Type B pancreatic cell (in vitro differentiated cells): ENCODE data around the gene UROS. TPM values are rescaled to one million over a fixed set of nuclear protein-coding genes. Genes with fewer than 3 reads are reported as not detected.

Source experiments
- DNase-seq: peaks from one replicate; pipeline ENCODE4 v3.0.0; 2021; ENCODE audit warnings: mixed read lengths; ENCODE audit not compliant: unreplicated experiment; ENCODE audit errors: extremely low spot score
- H3K27ac Mint-ChIP-seq: 2 replicates; pipeline ENCODE4 v1.8.0; 2021; ENCODE audit warnings: mild to moderate bottlenecking, mixed read lengths
- H3K27me3 Mint-ChIP-seq: 2 replicates; pipeline ENCODE4 v1.8.0; 2021; ENCODE audit warnings: mixed read lengths
- H3K36me3 Mint-ChIP-seq: 2 replicates; pipeline ENCODE4 v1.8.0; 2021; ENCODE audit warnings: mixed read lengths
- H3K4me1 Mint-ChIP-seq: one replicate; pipeline ENCODE4 v1.8.0; 2021; ENCODE audit warnings: mixed read lengths; ENCODE audit not compliant: unreplicated experiment
- H3K4me3 Mint-ChIP-seq: 2 replicates; pipeline ENCODE4 v1.8.0; 2021; ENCODE audit warnings: mild to moderate bottlenecking, mixed read lengths
- H3K9me3 Mint-ChIP-seq: 2 replicates; pipeline ENCODE4 v1.8.0; 2021; ENCODE audit warnings: mixed read lengths
- CTCF ChIP-seq: fragments of 200-600 bp; sonication (generic); conservative IDR thresholded peaks from 2 replicates; pipeline ENCODE4 v1.5.0; 2021; ENCODE audit warnings: antibody characterized with exemption, mild to moderate bottlenecking
- microRNA-seq: library from miRNA; unstranded; fragments of <30 nt; microRNA quantifications from one replicate; pipeline ENCODE4, GENCODE V29; 2020
- total RNA-seq: library from RNA; stranded (reverse); gene quantifications from 2 replicates; pipeline ENCODE4 v1.2.1, GENCODE V29; 2021; ENCODE audit warnings: low replicate concordance

Gene UROS
- total RNA-seq, 1 donor from 2014 or later, result 52.5 TPM

GRCh38 chr10:125747417-125747816 lies 75.6 kb downstream of the UROS start:
- DNase-seq, result no peak
- Mint-ChIP-seq H3K9me3 (no peaks in the 10 kb centered on the region), H3K27me3 (no peaks in the 10 kb centered on the region), H3K27ac (no peak overlapping the region), H3K36me3 (peaks cover 30% of the 10 kb centered on the region), H3K4me1 (no peaks in the 10 kb centered on the region), H3K4me3 (no peak overlapping the region)
- TF ChIP-seq CTCF, result no peak

- Mint-ChIP-seq H3K4me3 (no peak overlapping the region), H3K4me1 (no peaks in the 10 kb centered on the region), H3K36me3 (peaks cover 28% of the 10 kb centered on the region), H3K27ac (no peak overlapping the region), H3K27me3 (no peaks in the 10 kb centered on the region), H3K9me3 (no peaks in the 10 kb centered on the region)
- DNase-seq, result no peak
- no peak for TF ChIP-seq CTCF
Measured at GRCh38 chr10:125744909-125745308, 78.1 kb downstream of the UROS start.

GRCh38 chr10:125742465-125742864 lies 80.6 kb downstream of the UROS start:
- DNase-seq, result no peak
- Mint-ChIP-seq H3K36me3 (peaks cover 34% of the 10 kb centered on the region), H3K4me3 (no peak overlapping the region), H3K27ac (no peak overlapping the region), H3K27me3 (no peaks in the 10 kb centered on the region), H3K4me1 (no peaks in the 10 kb centered on the region), H3K9me3 (no peaks in the 10 kb centered on the region)
- TF ChIP-seq CTCF, result peak; percentile 49

GRCh38 chr10:125739994-125740679 lies 82.9 kb downstream of the UROS start:
- no peak overlapping the region for H3K4me3 Mint-ChIP-seq
- no peak overlapping the region for H3K27ac Mint-ChIP-seq
- peaks cover 43% of the 10 kb centered on the region for H3K36me3 Mint-ChIP-seq
- DNase-seq, result no peak
- TF ChIP-seq CTCF, result no peak
- no peaks in the 10 kb centered on the region for H3K27me3 Mint-ChIP-seq
- H3K4me1 Mint-ChIP-seq, result no peaks in the 10 kb centered on the region
- H3K9me3 Mint-ChIP-seq, result no peaks in the 10 kb centered on the region

Small RNA genes lying within 50 kb of the gene (microRNA-seq; reads per million reads assigned to microRNA genes)
- not detected for gene MIR4484

Other genes starting within 250 kb of the UROS start
- gene TEX36, start 140.1 kb downstream of the UROS start, total RNA-seq, result not detected in 2 replicates
- gene EDRF1, start 103.5 kb downstream of the UROS start, total RNA-seq, result 27.7 and 35.4 TPM in 2 replicates
- gene MMP21, start 47.4 kb downstream of the UROS start, total RNA-seq, result 0.31 TPM in 1 of 2 replicates, not detected in the other
- gene BCCIP, start 288 bp upstream of the UROS start, total RNA-seq, result 55.9 and 81.5 TPM in 2 replicates
- 33.2 and 46.4 TPM in 2 replicates for gene DHX32, start 58.0 kb upstream of the UROS start, total RNA-seq
- gene FANK1, start 73.3 kb upstream of the UROS start, total RNA-seq, result 9.5 and 11.8 TPM in 2 replicates